ENCODE measurements around the gene CARMIL3.
"Not testable (repeated sequence)": the region's sequence is repeated elsewhere in the genome, so short reads cannot be mapped to it uniquely, and the experiment has no call there.

The CARMIL3 gene

DNA sequence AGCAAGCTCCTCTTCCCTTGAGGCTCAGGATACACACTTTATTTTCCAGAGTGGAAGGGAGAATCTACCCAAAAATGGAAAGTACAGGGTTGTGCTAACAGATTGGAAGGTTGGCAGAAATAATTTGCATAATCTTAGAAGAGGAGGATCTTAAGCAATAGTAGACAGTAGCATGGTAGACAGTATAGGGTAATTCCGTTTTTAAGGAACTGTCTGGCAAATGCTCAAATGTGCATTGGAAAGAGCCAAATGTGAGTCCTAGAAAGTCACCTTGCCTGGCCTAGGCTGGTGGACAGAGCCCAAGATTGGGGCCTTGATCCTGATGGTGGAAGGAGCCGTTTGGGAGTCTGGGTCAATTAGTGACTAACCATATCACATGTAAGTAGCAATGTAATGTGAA lies 13.1 kb upstream of the CARMIL3 start:
- TF ChIP-seq, protein P1, sequence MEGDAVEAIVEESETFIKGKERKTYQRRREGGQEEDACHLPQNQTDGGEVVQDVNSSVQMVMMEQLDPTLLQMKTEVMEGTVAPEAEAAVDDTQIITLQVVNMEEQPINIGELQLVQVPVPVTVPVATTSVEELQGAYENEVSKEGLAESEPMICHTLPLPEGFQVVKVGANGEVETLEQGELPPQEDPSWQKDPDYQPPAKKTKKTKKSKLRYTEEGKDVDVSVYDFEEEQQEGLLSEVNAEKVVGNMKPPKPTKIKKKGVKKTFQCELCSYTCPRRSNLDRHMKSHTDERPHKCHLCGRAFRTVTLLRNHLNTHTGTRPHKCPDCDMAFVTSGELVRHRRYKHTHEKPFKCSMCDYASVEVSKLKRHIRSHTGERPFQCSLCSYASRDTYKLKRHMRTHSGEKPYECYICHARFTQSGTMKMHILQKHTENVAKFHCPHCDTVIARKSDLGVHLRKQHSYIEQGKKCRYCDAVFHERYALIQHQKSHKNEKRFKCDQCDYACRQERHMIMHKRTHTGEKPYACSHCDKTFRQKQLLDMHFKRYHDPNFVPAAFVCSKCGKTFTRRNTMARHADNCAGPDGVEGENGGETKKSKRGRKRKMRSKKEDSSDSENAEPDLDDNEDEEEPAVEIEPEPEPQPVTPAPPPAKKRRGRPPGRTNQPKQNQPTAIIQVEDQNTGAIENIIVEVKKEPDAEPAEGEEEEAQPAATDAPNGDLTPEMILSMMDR (conservative IDR thresholded peaks at IDR 0.05; ENCODE audit: low read depth, low read length): no peak
- DNase-seq (ENCODE audit: low read depth): no peak
- no peak overlapping the region for H3K4me3 ChIP-seq (ENCODE audit: low read depth, low read length)

DNA sequence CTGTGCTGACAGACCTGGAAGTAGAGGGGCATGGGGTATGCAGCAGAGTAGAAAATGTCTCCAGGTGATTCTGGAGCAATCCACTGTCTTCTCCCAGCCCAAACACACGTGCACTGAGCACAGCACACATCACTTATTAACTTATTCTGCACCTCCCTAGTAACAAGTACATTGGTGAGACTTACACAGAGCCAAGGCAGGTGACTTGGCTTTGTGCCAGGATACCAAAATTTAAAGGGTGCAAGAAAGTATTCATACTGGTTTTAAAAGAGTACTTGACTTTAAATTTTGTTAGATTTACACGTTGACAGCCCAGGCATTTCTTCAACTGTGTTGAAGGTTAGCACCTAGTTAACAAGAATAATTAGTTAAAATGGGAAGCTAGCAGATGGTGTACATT lies 11.1 kb upstream of the CARMIL3 start:
- TF ChIP-seq, protein P1 (conservative IDR thresholded peaks at IDR 0.05; ENCODE audit: low read depth, low read length): no peak
- H3K4me3 ChIP-seq (ENCODE audit: low read depth, low read length): no peak overlapping the region
- no peak for DNase-seq (ENCODE audit: low read depth)

DNA sequence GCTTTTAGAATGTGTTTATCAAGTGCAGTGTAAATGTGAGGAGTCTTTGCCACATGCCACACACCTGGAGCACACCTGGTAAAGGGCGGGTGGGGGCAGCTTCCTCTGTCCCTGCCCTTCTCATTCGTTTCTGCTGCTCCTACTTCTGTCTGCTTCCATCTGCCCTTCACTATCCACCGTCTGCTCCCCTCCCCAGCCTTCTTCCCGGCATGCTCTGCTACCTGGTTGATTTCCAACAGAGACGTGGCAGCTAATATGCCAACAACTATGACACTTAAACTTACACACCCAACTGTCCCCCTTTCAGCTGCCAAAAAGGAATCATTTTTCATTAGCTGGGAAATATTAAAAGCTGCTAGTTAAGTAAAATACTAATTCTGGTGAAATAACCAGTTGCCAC lies 9.1 kb upstream of the CARMIL3 start:
- DNase-seq (ENCODE audit: low read depth): no peak
- TF ChIP-seq, protein P1 (conservative IDR thresholded peaks at IDR 0.05; ENCODE audit: low read depth, low read length): no peak
- no peak overlapping the region for H3K4me3 ChIP-seq (ENCODE audit: low read depth, low read length)

DNA sequence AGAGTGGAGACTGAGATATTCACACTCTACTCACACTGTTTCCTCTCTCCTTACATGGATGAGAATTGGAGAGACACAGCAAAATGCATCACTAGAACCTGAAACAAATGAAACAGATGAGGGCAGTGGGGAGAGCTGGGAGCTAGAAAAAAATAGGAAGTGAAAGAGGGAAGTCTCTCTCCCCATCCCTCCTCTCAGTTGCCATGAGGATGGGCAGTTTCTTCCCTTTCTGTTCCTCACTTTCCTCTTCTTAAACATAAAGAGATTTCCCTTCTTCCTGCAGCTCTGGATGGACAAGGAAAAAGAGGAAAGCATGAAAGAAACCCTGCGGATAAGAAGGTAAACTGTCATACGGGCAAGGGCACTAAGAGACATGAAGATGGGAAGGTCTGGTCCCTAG lies 2.8 kb upstream of the CARMIL3 start:
- not testable (repeated sequence) for DNase-seq (ENCODE audit: low read depth); H3K4me3 ChIP-seq (ENCODE audit: low read depth, low read length)

DNA sequence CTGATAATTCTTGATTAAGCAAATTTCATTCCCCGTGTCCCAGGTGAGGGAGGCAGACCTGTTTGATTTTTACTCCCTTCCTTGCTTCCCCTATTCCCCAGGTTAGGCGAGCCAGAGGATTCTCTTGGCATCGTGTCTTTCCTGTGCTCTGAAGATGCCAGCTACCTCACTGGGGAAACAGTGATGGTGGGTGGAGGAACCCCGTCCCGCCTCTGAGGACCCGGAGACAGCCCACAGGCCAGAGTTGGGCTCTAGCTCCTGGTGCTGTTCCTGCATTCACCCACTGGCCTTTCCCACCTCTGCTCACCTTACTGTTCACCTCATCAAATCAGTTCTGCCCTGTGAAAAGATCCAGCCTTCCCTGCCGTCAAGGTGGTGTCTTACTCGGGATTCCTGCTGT lies 1.1 kb upstream of the CARMIL3 start:
- not testable (repeated sequence) for H3K4me3 ChIP-seq (ENCODE audit: low read depth, low read length); DNase-seq (ENCODE audit: low read depth)

DNA sequence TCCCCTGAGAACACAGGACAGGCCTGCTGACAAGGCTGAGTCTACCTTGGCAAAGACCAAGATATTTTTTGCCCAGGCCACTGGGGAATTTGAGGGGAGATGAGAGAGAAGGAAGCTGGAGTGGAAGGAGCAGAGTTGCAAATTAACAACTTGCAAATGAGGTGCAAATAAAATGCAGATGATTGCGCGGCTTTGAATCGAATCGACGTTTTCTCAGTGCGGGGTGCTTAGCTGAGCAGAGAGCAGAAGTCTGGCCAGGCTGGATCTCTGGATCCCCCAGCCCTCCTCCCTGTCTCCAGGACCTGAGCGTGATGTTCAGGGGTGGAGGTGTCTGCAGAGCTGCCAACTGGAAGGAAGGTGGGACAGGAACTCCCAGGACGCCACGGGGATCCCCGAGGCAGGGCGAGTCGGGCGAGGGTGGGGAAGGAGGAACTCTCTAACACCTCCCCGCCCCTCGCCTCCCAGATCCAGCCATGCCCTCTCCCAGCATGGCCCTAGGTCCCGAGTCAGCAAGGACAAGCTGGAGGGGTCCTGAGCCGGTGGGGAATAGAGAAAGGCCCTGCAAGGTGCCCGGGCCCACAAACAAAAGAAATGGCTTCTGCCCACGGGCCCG lies 527 bp upstream of the CARMIL3 start:
- DNase-seq (ENCODE audit: low read depth): no peak
- H3K4me3 ChIP-seq (ENCODE audit: low read depth, low read length): peak overlapping the region; percentile 60
- TF ChIP-seq, protein P1 (conservative IDR thresholded peaks at IDR 0.05; ENCODE audit: low read depth, low read length): no peak

DNA sequence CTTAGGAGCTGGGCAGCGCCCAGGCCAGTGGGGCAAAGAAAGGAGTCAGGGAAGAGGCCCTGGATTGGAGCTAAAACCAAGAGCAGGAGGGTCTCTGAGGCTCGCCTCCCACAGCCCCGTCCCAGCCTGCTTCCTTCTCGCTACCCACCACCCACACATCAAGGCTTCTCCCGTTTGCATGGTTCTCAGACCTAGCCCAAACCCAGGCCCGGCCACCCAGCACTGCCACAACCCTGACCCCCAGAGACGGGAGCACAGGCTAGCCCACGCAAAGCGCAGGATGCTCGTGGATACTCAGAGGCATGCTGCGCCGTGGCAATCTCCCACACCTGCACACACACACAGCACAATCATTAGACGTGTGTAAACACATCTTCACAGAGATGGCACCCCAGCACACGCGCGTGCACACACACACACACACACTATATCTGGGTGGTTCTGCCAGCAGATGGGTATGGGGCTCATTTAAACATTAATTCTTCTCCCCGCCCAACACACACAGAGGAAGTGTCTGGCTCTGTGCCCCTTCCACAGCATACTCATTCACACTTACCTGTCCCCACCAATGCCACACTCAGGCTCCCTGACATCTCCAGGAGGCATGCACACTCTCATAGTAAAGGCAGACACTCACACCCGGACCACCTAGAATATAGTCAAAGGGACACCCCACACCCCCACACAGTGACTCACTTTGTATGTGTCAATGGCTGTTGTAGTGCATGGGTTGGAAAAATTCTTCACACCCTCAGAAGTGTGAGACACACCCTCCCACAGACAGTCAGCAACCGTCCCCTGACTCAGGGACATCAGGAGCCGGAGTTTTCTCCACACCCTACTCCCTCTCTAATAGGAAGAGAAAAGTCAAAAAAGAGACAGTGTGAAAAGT lies 1.1 kb downstream of the CARMIL3 start:
- DNase-seq (ENCODE audit: low read depth): no peak
- no peak overlapping the region for H3K4me3 ChIP-seq (ENCODE audit: low read depth, low read length)
- TF ChIP-seq, protein P1 (conservative IDR thresholded peaks at IDR 0.05; ENCODE audit: low read depth, low read length): no peak

Data from choroid plexus epithelial cell (primary cell).